ENCODE results near the gene APC.

- no peak for TF ChIP-seq POLR2AphosphoS5 (IDR thresholded peaks at IDR 0.05)
- TF ChIP-seq CTCF (IDR thresholded peaks at IDR 0.05) = no peak
- TF ChIP-seq EP300 (IDR thresholded peaks at IDR 0.05) = no peak
Measured at GRCh38 chr5:112711436-112711835, 26.2 kb upstream of the APC start.

All from upper lobe of left lung (tissue), 4 donors.